Kidney (tissue), 14 donors: ENCODE measurements around the gene GALNT9. TPM values are rescaled to one million over a fixed set of nuclear protein-coding genes. Genes with fewer than 3 reads are reported as not detected.

Experiments
- DNase-seq, 5 donors: peaks; one replicate each; pipeline ENCODE4 v3.0.0-alpha.2; 2013 to 2020
- FAIRE-seq: peaks from 2 replicates; lab custom pipeline; 2012; peaks lifted over from hg19 to GRCh38; lab: Jason Lieb, UNC
- H3K27ac ChIP-seq, 2 donors: one replicate each; pipeline ENCODE4 v1.7.0; 2013; ENCODE audit warnings: low read depth in 2 of 2, low read length in 2 of 2, inconsistent platforms in 1 of 2
- H3K27me3 ChIP-seq: one replicate; pipeline ENCODE4 v1.7.1; 2013; ENCODE audit warnings: low read length, inconsistent platforms; ENCODE audit not compliant: control insufficient read depth, insufficient read depth
- H3K36me3 ChIP-seq, 3 donors: one replicate each; pipeline versions ENCODE4 v1.7.0 to v1.7.1; 2013; ENCODE audit warnings: low read length in 3 of 3, control low read depth in 1 of 3, inconsistent platforms in 1 of 3; ENCODE audit not compliant: insufficient read depth in 3 of 3, control insufficient read depth in 2 of 3
- H3K4me1 ChIP-seq, 3 donors: one replicate each; pipeline versions ENCODE4 v1.7.0 to v1.7.1; 2013; ENCODE audit warnings: low read length in 3 of 3, inconsistent platforms in 1 of 3, low read depth in 1 of 3; ENCODE audit not compliant: control insufficient read depth in 2 of 3, insufficient read depth in 2 of 3
- H3K4me3 ChIP-seq, 3 donors: one replicate each; pipeline versions ENCODE4 v1.7.0 to v1.8.1; 2013; ENCODE audit warnings: low read length in 3 of 3, control low read depth in 1 of 3, inconsistent platforms in 1 of 3
- H3K9ac ChIP-seq, 3 donors: one replicate each; pipeline versions ENCODE4 v1.7.0 to v1.7.1; 2013; ENCODE audit warnings: low read length in 3 of 3, control low read depth in 1 of 3, inconsistent platforms in 1 of 3
- H3K9me3 ChIP-seq, 3 donors: one replicate each; pipeline versions ENCODE4 v1.7.0 to v1.7.1; 2013; ENCODE audit warnings: low read length in 3 of 3, control low read depth in 1 of 3, inconsistent platforms in 1 of 3; ENCODE audit not compliant: control insufficient read depth in 2 of 3, insufficient read depth in 1 of 3
- CTCF ChIP-seq: IDR thresholded peaks from 3 replicates; pipeline ENCODE4 v1.5.1; 2012; ENCODE audit warnings: mild to moderate bottlenecking, moderate library complexity, borderline replicate concordance; ENCODE audit not compliant: insufficient read depth; ENCODE audit errors: extremely low read depth
- intact Hi-C: fragments of 100-400 bp; cut with DNase I; formaldehyde crosslinking; loops from one replicate; pipeline ENCODE4 v1.11.1; 2022
- polyA plus RNA-seq: library from polyadenylated mRNA; stranded (reverse); fragments of 350-450 nt; fragmentation: Illumina TruSeq; extraction: RNeasy Lipid Tissue Mini Kit (QIAGEN cat#74804); gene quantifications from one replicate; pipeline ENCODE4 v1.2.3, GENCODE V29; 2014; ENCODE audit warnings: low read depth, low replicate concordance; ENCODE audit not compliant: insufficient read depth
- total RNA-seq: library from RNA; stranded (reverse); fragmentation: NEBNext Ultra II Directional; extraction: Animal tissue kit (Norgen Biotek cat#: 25700); gene quantifications from one replicate; pipeline ENCODE4 v1.2.1, GENCODE V29; 2021
- donor health status: control.
- donor health status: control.
- donor health status: control.
- donor health status: control.
- donor health status: control.
- donor health status: DM: yes; HTN: yes; CAD: no.
- donor health status: Normal renal cell carcinoma (clear cell type).

Gene GALNT9
- total and polyA plus RNA-seq, 2 donors from 2014 or later: 4.8 to 20.7 TPM

GRCh38 chr12:132159555-132160003, 169.8 kb downstream of the GALNT9 start:
- H3K36me3 ChIP-seq: peaks cover 13 to 28% (median 21%) of the 10 kb centered on the region in 3 donors
- peaks cover 9% of the 10 kb centered on the region for H3K27me3 ChIP-seq
- peaks cover 0 to 6% (median 5%) of the 10 kb centered on the region in 3 donors for H3K4me1 ChIP-seq
- no peak for TF ChIP-seq CTCF
- intact Hi-C loops: no loop called here
- no peak for FAIRE-seq
- DNase-seq: peak in 2 of 5 donors; percentile 52 to 79
- no peak overlapping the region for H3K27ac ChIP-seq
- no peak overlapping the region for H3K9ac ChIP-seq
- H3K4me3 ChIP-seq: no peak overlapping the region
- H3K9me3 ChIP-seq: peaks cover 0 to 16% (median 0%) of the 10 kb centered on the region in 3 donors

- DNase-seq (peak in 1 of 5 donors; percentile 59), FAIRE-seq (no peak)
- peaks cover 0 to 9% (median 5%) of the 10 kb centered on the region in 3 donors for H3K4me1 ChIP-seq
- H3K27me3 ChIP-seq: peaks cover 9% of the 10 kb centered on the region
- peaks cover 13 to 28% (median 21%) of the 10 kb centered on the region in 3 donors for H3K36me3 ChIP-seq
- TF ChIP-seq CTCF: no peak
- no peak overlapping the region for H3K27ac ChIP-seq
- H3K9me3 ChIP-seq: peaks cover 0 to 16% (median 0%) of the 10 kb centered on the region in 3 donors
- H3K4me3 ChIP-seq: no peak overlapping the region
- H3K9ac ChIP-seq: no peak overlapping the region
- intact Hi-C loops: no loop called here
Observed at GRCh38 chr12:132158677-132159554, 170.5 kb downstream of the GALNT9 start.

GRCh38 chr12:132157733-132158409, 171.5 kb downstream of the GALNT9 start:
- intact Hi-C loops: no loop called here
- DNase-seq: no peak
- no peak overlapping the region for H3K27ac ChIP-seq

More at GRCh38 chr12:132157733-132158409, 171.5 kb downstream of the GALNT9 start:
- Histone ChIP-seq H3K36me3 (peaks cover 13 to 28% (median 21%) of the 10 kb centered on the region in 3 donors), H3K4me3 (peak overlapping the region in 1 of 3 donors; percentile 37), H3K9ac (peak overlapping the region in 1 of 3 donors; percentile 32), H3K9me3 (peaks cover 0 to 16% (median 0%) of the 10 kb centered on the region in 3 donors), H3K27me3 (peaks cover 9% of the 10 kb centered on the region), H3K4me1 (peaks cover 0 to 5% (median 5%) of the 10 kb centered on the region in 3 donors)
- FAIRE-seq: no peak
- no peak for TF ChIP-seq CTCF
